Keratinocyte (primary cell): ENCODE results near the gene SERPINA1.

Source experiments
- EZH2 ChIP-seq: IDR thresholded peaks from one replicate; pipeline ENCODE4 v1.6.1; 2012; ENCODE audit warnings: inconsistent platforms, mild to moderate bottlenecking, low read length, moderate library complexity
- TF ChIP-seq, protein P1 (sequence below), 3 experiments: IDR thresholded peaks in 1 of 3; conservative IDR thresholded peaks in 1 of 3; optimal IDR thresholded peaks in 1 of 3; 2 replicates in 2 of 3; 3 replicates in 1 of 3; pipeline versions ENCODE3 to v1.5.1; 2011; ENCODE audit warnings: low read length in 3 of 3, mild to moderate bottlenecking in 3 of 3, moderate library complexity in 2 of 3, control low read depth in 1 of 3, inconsistent platforms in 1 of 3; ENCODE audit not compliant: insufficient read depth in 2 of 3; ENCODE audit errors: extremely low read depth in 1 of 3

DNA sequence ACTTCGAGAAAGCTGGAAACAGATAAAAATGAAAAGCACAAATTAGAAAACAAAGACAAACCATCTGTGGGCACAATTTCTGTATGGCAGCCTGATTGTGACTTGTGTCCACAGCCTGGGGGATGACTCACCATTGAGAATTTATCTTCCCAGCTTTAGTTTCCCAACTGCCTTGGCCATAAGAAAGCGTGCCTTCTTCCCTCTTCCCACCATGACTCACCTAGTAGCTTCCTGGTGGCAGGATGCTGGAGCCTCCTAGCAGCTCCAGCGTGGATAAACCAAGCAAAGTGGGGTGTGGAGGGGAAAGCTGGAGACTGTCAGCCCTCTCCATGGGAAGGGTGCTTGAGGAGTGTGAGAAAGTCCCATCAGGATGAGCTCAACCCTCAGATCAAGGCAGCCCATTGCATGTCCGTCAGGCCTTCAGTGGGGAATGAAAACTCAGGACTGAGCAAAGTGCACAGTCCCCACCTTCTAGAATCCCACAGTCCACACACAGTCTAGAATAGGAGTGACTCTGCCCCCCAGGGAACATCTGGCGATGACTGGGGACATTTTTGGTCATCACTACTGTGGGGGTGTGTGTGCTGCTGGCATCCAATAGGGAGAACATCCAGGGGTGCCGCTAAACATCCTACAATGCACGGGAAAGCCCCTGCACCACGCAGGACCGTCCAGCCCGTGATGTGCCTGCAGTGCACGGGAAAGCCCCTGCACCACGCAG is 42.9 kb downstream of the SERPINA1 start:
- TF ChIP-seq, protein P1, sequence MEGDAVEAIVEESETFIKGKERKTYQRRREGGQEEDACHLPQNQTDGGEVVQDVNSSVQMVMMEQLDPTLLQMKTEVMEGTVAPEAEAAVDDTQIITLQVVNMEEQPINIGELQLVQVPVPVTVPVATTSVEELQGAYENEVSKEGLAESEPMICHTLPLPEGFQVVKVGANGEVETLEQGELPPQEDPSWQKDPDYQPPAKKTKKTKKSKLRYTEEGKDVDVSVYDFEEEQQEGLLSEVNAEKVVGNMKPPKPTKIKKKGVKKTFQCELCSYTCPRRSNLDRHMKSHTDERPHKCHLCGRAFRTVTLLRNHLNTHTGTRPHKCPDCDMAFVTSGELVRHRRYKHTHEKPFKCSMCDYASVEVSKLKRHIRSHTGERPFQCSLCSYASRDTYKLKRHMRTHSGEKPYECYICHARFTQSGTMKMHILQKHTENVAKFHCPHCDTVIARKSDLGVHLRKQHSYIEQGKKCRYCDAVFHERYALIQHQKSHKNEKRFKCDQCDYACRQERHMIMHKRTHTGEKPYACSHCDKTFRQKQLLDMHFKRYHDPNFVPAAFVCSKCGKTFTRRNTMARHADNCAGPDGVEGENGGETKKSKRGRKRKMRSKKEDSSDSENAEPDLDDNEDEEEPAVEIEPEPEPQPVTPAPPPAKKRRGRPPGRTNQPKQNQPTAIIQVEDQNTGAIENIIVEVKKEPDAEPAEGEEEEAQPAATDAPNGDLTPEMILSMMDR (optimal IDR thresholded peaks at IDR 0.05 in 1 of 3, IDR thresholded peaks at IDR 0.05 in 1 of 3, conservative IDR thresholded peaks at IDR 0.05 in 1 of 3; ENCODE audit: extremely low read depth in 1 of 3, insufficient read depth in 2 of 3, low read length in 3 of 3), result no peak
- no peak for TF ChIP-seq EZH2
